MM.1S (cell line): ENCODE data around the gene BYSL.

Source experiments
- CTCF ChIP-seq: fragments of 300-600 bp; sonication (generic); IDR thresholded peaks from 2 replicates; pipeline ENCODE4 v1.5.1; 2016; ENCODE audit warnings: antibody characterized with exemption, low read length, mixed read lengths
- EZH2 ChIP-seq: fragments of 300-600 bp; sonication (generic); optimal IDR thresholded peaks from 2 replicates; pipeline ENCODE3; 2017; ENCODE audit warnings: low read depth, mild to moderate bottlenecking, antibody characterized with exemption, low read length, mixed read lengths
- EZH2phosphoT487 ChIP-seq: fragments of 300-600 bp; sonication (generic); IDR thresholded peaks from 2 replicates; pipeline ENCODE4 v1.6.1; 2018; ENCODE audit warnings: antibody characterized with exemption, low read length

- TF ChIP-seq EZH2phosphoT487: no peak
- no peak for TF ChIP-seq CTCF
- no peak for TF ChIP-seq EZH2
Observed at GRCh38 chr6:41914869-41915530, 6.3 kb upstream of the BYSL start.
